ENCODE measurements around the gene ITGB5.
A peak's percentile ranks its signal among the peaks of the same experiment; 100 is the strongest.

Gene ITGB5

DNA sequence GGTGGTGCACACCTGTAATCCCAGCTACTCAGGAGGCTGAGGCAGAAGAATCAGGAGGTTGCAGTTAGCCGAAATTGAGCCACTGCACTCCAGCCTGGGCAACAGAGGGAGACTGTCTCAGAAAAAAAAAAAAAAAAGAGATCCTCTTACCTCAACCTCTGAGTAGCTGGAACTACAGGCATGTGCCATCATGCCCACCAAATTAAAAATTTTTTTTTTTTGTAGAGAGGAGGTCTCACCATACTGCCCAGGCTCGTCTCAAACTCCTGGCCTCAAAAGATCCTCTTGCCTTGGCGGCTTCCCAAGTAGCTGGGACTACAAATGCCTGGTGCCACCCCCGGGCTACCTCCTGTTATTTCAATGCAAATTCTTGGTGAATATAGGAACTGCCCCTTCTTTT, 155.4 kb downstream of the ITGB5 start:
- in situ Hi-C loops (cut with MboI; ENCODE audit: low pct_unique_long_range_greater_than_20kb, low sequenced_read_pairs, unreplicated experiment) = no loop called here
- no peak for TF ChIP-seq CTCF (IDR thresholded peaks at IDR 0.05; ENCODE audit: extremely low read depth, insufficient read depth, missing control alignments)
- no peak for DNase-seq (ENCODE audit: low spot score)

GRCh38 chr3:124730941-124731297, 156.2 kb downstream of the ITGB5 start:
- no peak for TF ChIP-seq CTCF (IDR thresholded peaks at IDR 0.05; ENCODE audit: extremely low read depth, insufficient read depth, missing control alignments)
- in situ Hi-C loops (cut with MboI; ENCODE audit: low pct_unique_long_range_greater_than_20kb, low sequenced_read_pairs, unreplicated experiment) = no loop called here
- DNase-seq (ENCODE audit: low spot score) = no peak

DNA sequence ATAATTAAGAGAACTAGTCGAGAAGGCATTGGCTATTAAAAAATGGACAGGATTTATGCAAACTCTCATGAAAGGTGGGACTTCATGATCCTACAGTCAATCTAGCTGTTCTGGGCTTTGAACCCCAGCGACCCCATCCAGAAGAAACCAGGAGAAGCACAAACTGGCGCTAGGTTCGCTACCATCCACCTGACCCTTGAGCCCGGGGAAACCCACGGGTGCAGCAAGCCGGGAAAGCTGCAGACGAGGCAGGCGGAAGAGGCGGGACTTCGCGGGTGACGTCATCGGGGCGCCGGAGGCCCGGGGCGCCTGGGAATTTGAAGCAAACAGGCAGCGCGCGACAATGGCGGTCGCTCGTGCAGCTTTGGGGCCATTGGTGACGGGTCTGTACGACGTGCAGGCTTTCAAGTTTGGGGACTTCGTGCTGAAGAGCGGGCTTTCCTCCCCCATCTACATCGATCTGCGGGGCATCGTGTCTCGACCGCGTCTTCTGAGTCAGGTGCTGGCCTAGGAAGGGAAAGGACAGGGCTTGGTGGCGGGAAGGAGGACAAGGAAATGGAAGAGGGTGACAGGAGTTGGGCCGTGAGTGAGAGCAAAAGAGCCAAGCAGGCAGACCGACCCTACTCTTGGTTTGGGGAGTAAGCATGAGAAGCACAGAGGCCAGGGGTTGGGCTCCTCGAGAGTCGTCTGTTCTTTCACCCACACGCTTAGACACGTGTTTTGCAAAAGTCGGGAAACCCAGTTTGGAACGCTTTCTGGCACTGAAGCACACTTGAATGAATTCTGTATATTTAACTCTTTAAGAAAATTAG, 156.8 kb downstream of the ITGB5 start, which contains the start of gene UMPS:
Gene UMPS, plus strand, starts transcription at position 324 of the 812 bp plus-strand sequence. Its CDS starts 20 bp downstream, at position 344.
- DNase-seq (ENCODE audit: low spot score) = peak; percentile 89
- in situ Hi-C loops (cut with MboI; ENCODE audit: low pct_unique_long_range_greater_than_20kb, low sequenced_read_pairs, unreplicated experiment) = no loop called here
- no peak for TF ChIP-seq CTCF (IDR thresholded peaks at IDR 0.05; ENCODE audit: extremely low read depth, insufficient read depth, missing control alignments)

GRCh38 chr3:124722589-124722988, 164.6 kb downstream of the ITGB5 start:
- in situ Hi-C loops (cut with MboI; ENCODE audit: low pct_unique_long_range_greater_than_20kb, low sequenced_read_pairs, unreplicated experiment) = no loop called here
- no peak for TF ChIP-seq CTCF (IDR thresholded peaks at IDR 0.05; ENCODE audit: extremely low read depth, insufficient read depth, missing control alignments)
- DNase-seq (ENCODE audit: low spot score) = no peak

DNA sequence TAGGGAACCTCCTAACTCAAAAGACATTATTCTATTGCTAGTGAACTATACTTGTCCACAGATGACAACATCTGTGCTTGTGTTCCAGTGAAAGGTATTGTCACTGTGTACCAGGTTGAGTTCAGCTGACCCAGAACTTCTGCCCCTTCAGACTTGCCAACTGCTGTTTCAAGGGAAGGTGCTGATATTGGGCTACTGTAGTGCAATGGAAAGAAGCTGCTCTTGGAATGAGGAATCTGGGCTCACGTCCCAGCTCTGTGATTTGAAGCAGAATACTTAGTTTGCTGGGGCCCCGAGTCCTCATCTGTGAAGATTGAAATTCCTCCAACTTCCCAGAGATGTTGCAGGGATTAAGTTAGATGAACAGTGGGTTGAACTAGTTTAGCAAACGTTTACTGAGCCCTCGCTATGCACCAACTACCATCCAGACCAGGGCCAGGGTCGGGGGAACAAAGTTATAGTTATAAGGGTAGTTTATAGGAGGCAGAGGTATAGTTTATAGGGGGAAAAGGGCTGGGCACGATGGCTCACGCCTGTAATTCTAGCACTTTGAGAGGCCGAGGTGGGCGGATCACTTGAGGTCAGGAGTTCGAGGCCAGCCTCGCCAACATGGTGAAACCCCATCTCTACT, 172.8 kb downstream of the ITGB5 start:
- in situ Hi-C loops (cut with MboI; ENCODE audit: low pct_unique_long_range_greater_than_20kb, low sequenced_read_pairs, unreplicated experiment) = no loop called here
- no peak for TF ChIP-seq CTCF (IDR thresholded peaks at IDR 0.05; ENCODE audit: extremely low read depth, insufficient read depth, missing control alignments)
- DNase-seq (ENCODE audit: low spot score) = no peak
